Hepatocyte (in vitro differentiated cells): ENCODE measurements around the gene CCR2.

Experiments used
- CTCF ChIP-seq: fragments of 200-600 bp; sonication (generic); IDR thresholded peaks from 2 replicates; pipeline ENCODE4 v1.5.1; 2016; ENCODE audit warnings: antibody characterized with exemption, mild to moderate bottlenecking; ENCODE audit not compliant: poor library complexity
- EZH2 ChIP-seq: fragments of 200-600 bp; sonication (generic); IDR thresholded peaks from 2 replicates; pipeline ENCODE4 v1.6.1; 2016; ENCODE audit warnings: antibody characterized with exemption, mild to moderate bottlenecking, borderline replicate concordance
- EZH2phosphoT487 ChIP-seq: fragments of 200-600 bp; sonication (generic); IDR thresholded peaks from one replicate; pipeline ENCODE4 v1.6.1; 2018; ENCODE audit warnings: antibody characterized with exemption, mild to moderate bottlenecking, low read depth, moderate library complexity; ENCODE audit not compliant: unreplicated experiment, severe bottlenecking

GRCh38 chr3:46335541-46335940 is 18.4 kb upstream of the CCR2 start:
- TF ChIP-seq CTCF (no peak), EZH2phosphoT487 (no peak), EZH2 (no peak)
